Coronary artery (tissue), 2 donors: ENCODE results near the gene GRIN3B.

ENCODE experiments used
- DNase-seq: peaks from one replicate; pipeline ENCODE4 v3.0.0-alpha.2; 2017; ENCODE audit warnings: low spot score
- H3K27ac ChIP-seq, 2 donors: fragments of 200-600 bp; sonication (generic); one replicate each; pipeline ENCODE4 v1.5.1; 2016 to 2019
- H3K4me3 ChIP-seq: fragments of 200-600 bp; sonication (generic); 2 replicates; pipeline ENCODE4 v1.5.1; 2016; ENCODE audit warnings: mild to moderate bottlenecking, moderate library complexity
- TF ChIP-seq, protein P1 (sequence below): fragments of 200-600 bp; sonication (generic); IDR thresholded peaks from one replicate; pipeline ENCODE4 v1.5.1; 2019; ENCODE audit warnings: antibody characterized with exemption

GRIN3B gene

DNA sequence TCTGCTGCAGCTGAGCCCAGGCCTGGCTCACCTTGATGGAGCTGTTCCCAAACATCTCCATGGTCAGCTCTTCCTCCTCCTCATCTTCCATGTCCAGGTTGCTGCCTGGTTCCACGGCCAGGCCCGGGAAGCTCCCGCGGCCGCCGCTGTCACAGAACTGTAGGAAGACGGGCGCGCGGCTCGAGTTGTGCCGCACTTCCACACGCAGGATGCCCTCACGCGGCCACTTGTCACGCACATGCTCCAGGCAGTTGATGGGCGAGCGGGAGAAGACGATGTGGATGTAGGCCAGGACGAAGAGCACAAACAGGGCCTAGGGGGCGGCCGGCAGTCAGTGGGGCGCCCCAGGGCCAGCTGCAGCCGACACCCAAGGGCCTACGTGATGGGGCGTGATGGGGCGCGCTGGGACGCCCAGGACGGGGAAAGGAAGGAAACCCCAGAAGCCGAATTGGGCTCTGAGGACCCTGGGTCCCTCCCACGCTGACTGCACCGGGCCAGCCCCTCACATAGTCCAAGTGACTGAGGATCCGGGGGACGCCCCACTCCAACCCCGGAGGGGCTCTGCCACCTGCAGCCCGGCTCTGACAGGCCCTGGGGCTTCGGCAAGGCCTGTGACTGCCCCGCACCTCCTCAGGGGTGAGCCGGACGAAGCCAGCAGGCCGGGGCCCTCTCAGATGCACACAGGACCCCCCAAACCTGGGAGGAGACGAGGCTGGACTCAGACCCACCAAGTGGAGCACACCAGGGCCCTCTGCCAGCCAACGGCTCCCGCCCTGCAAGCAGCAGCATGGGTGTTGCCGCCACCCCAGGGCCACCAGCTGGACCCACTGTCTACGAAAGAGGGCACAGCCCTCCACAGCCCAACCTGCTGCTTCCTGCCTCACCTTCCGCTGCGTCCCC is 14.2 kb downstream of the GRIN3B start:
- no peak for DNase-seq
- H3K27ac ChIP-seq: no peak overlapping the region
- TF ChIP-seq, protein P1, sequence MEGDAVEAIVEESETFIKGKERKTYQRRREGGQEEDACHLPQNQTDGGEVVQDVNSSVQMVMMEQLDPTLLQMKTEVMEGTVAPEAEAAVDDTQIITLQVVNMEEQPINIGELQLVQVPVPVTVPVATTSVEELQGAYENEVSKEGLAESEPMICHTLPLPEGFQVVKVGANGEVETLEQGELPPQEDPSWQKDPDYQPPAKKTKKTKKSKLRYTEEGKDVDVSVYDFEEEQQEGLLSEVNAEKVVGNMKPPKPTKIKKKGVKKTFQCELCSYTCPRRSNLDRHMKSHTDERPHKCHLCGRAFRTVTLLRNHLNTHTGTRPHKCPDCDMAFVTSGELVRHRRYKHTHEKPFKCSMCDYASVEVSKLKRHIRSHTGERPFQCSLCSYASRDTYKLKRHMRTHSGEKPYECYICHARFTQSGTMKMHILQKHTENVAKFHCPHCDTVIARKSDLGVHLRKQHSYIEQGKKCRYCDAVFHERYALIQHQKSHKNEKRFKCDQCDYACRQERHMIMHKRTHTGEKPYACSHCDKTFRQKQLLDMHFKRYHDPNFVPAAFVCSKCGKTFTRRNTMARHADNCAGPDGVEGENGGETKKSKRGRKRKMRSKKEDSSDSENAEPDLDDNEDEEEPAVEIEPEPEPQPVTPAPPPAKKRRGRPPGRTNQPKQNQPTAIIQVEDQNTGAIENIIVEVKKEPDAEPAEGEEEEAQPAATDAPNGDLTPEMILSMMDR: no peak
- H3K4me3 ChIP-seq: no peak overlapping the region

DNA sequence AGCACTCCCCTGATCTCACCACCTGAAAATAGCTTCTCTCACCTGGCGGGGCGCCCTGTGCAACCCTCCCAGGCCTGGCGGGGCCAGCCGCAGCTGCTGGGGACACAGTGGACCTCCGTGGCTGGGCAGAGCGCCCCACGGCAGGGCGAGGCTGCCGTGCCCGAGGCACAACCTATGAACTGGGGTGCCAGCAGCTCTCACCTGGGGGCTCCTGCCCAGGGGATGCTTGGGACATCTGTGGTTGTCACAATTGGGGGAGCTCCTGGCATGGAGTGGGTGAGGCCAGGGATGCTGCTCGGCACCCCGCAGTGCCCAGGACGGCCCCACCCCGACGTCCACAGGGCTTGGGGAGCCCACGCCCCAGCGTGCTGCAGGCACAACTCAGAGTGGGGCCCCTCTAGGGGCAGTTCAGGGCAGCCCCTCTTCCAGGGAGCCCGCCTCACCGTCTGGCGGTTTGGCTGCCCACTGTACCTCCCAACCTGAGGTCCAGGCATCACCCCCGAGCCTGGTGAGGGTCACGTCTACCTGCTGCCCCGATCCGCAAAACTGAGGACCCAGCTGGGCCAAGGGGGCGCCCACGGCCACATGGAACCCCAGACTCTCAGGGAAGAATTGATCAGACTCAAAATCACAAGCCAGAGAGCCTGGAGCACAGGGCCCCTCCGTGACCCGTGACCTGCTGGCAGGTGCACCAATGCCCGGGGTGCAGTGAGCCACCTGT is 15.0 kb downstream of the GRIN3B start:
- DNase-seq: no peak
- no peak overlapping the region for H3K4me3 ChIP-seq
- TF ChIP-seq, protein P1: no peak
- no peak overlapping the region for H3K27ac ChIP-seq

- Histone ChIP-seq H3K27ac (peak overlapping the region in 1 of 2 donors; percentile 69), H3K4me3 (peak overlapping the region; percentile 49)
- TF ChIP-seq, protein P1: no peak
- no peak for DNase-seq
Observed at GRCh38 chr19:1015782-1016646, 15.8 kb downstream of the GRIN3B start.

DNA sequence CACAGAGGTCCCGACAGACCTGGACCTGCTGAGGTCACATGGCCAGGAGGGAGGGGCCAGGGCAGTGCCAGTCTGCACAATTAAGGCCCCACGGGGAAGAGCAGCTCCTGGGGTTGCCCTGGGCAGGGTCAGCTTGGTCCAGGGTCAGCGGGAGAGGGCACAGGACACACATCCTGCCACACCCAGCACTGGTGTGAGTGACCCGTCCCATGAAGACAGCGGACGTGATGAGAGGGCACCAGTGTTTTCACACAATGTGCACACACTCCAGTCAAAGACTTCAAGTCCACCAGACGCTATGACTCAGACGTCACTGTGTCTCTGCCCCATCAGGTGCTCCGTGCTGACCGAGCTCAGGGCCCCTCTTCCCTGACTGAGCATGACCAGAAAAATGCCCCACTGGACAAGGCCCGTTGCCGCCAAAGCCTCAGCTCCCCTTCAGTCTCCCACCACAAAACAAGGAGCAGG is 16.5 kb downstream of the GRIN3B start:
- DNase-seq: no peak
- H3K27ac ChIP-seq: peak overlapping the region in 1 of 2 donors; percentile 69
- peak overlapping the region; percentile 49 for H3K4me3 ChIP-seq
- TF ChIP-seq, protein P1: no peak

- peak overlapping the region; percentile 49 for H3K4me3 ChIP-seq
- TF ChIP-seq, protein P1: no peak
- DNase-seq: no peak
- H3K27ac ChIP-seq: peak overlapping the region in 1 of 2 donors; percentile 69
Observed at GRCh38 chr19:1017115-1017905, 17.1 kb downstream of the GRIN3B start.

- peak overlapping the region; percentile 49 for H3K4me3 ChIP-seq
- H3K27ac ChIP-seq: no peak overlapping the region
- TF ChIP-seq, protein P1: no peak
- DNase-seq: no peak
Observed at GRCh38 chr19:1017906-1018305, 17.7 kb downstream of the GRIN3B start.
